GM21381 (cell line): Measurements from ENCODE around the gene IGSF10.
A peak's percentile ranks its signal among the peaks of the same experiment; 100 is the strongest.

Source experiments
- ATAC-seq: cut with Tn5 transposase; IDR thresholded peaks from one replicate; pipeline ENCODE4 v1.9.1; 2021; ENCODE audit warnings: mild to moderate bottlenecking, moderate library complexity; ENCODE audit not compliant: unreplicated experiment

IGSF10 gene

DNA sequence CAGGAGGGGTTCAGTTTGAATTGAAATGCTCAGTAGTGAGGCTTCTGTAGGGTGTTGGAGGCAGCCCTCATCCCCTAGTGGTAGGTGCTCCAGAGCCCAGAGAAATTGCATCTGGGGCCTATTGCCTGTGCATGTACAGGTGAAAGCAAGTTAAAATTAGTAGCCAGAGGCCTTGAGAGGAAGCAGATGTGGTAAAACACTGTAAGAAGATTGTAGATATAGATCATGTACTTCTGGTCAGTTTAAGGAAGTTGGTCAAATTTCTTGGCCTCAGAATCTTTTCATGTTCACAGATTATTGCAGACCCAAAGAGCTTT lies 34.6 kb downstream of the IGSF10 start:
- ATAC-seq = peak; percentile 85

- ATAC-seq = peak; percentile 39
These were observed 35.1 kb downstream of the IGSF10 start for GRCh38 chr3:151425627-151426340.

DNA sequence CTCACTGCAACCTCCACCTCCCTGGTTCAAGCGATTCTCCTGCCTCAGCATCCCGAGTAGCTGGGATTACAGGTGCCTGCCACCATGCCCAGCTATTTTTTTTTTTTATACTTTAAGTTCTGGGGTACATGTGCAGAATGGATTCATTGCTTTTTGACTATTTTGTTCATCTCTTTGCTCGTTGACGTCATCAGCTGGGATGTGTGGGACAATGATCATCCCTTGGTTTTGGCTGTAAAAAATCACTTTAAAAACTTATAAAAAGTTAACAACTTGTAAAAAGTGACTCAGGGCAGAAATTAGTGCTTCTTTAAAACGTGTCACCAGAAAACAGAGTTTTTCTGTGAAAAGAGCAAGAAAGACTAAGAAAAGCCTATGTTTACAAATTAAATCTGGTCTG lies 37.8 kb downstream of the IGSF10 start:
- no peak for ATAC-seq

GRCh38 chr3:151421938-151422337 lies 38.9 kb downstream of the IGSF10 start:
- ATAC-seq = no peak

DNA sequence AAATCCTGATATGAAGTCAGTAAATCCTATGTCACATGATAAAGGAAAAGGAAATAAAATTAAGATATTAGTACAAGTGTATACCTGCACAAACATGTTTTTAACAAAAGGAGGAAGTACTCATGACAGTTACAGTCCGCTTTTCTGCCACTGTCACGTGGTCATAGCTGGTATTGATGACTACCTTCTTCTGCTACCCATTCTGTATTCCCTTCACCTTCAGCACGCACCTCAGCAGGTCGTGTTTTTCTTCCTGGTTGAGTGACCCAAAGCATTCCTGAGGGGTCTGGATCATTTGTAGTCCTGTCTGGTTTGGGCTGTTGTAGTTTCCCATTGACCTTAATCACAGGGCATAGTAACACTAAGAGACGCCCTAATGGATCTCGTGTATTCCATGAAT lies 41.1 kb downstream of the IGSF10 start:
- ATAC-seq = no peak

GRCh38 chr3:151415289-151415688 lies 45.6 kb downstream of the IGSF10 start:
- no peak for ATAC-seq

- no peak for ATAC-seq
These were observed 47.9 kb downstream of the IGSF10 start for GRCh38 chr3:151412989-151413388.
